Adrenal gland (tissue), 12 donors: Measurements from ENCODE around the gene NELFB. TPM values are rescaled to one million over a fixed set of nuclear protein-coding genes. Genes with fewer than 3 reads are reported as not detected.
A peak's percentile ranks its signal among the peaks of the same experiment; 100 is the strongest.

Source experiments
- DNase-seq, 7 donors: peaks; one replicate each; pipeline ENCODE4 v3.0.0-alpha.2; 2019 to 2020
- H3K27ac ChIP-seq, 5 donors: fragments of 200-600 bp; sonication (generic) in 4 of 5; 1 replicate in 3 of 5; 2 replicates in 2 of 5; pipeline versions ENCODE4 v1.5.1 to v1.8.0; 2016 to 2020; ENCODE audit warnings: mild to moderate bottlenecking in 1 of 5
- H3K27me3 ChIP-seq: fragments of 200-600 bp; 2 replicates; pipeline ENCODE4 v1.8.0; 2021
- H3K36me3 ChIP-seq, 2 donors: fragments of 200-600 bp; replicated peaks in 1 of 2; 1 replicate in 1 of 2; 2 replicates in 1 of 2; pipeline versions ENCODE4 v1.5.1 to v1.8.0; 2018 to 2022
- H3K4me1 ChIP-seq, 2 donors: fragments of 200-600 bp; replicated peaks in 1 of 2; 1 replicate in 1 of 2; 2 replicates in 1 of 2; pipeline versions ENCODE4 v1.5.1 to v1.8.0; 2018 to 2021
- H3K4me3 ChIP-seq, 4 donors: fragments of 200-600 bp; sonication (generic) in 3 of 4; one replicate each; pipeline ENCODE4 v1.5.1; 2016 to 2018
- H3K9me3 ChIP-seq, 3 donors: fragments of 200-600 bp; sonication (generic) in 1 of 3; replicated peaks in 1 of 3; 1 replicate in 2 of 3; 2 replicates in 1 of 3; pipeline versions ENCODE4 v1.5.1 to v1.8.0; 2016 to 2021
- POLR2A ChIP-seq, 2 donors: fragments of 450-650 bp; IDR thresholded peaks; one replicate each; pipeline ENCODE4 v1.6.1; 2017; ENCODE audit warnings: antibody characterized with exemption in 2 of 2, mild to moderate bottlenecking in 2 of 2, moderate library complexity in 1 of 2
- WGBS, 4 donors: extraction: QIAGEN DNeasy Blood & Tissue Kit in 2 of 4; methylation state at CpG; one replicate each; pipeline versions ENCODE4 v1.1.5 to v1.1.7; 2013 to 2017; 5-methylcytosine and 5-hydroxymethylcytosine counted together
- intact Hi-C, 2 donors: fragments of 100-400 bp; cut with DNase I; formaldehyde crosslinking; loops; one replicate each; pipeline versions ENCODE4 v1.14.1 to v1.15.0; 2022 to 2023
- polyA plus RNA-seq, 3 donors: library from polyadenylated mRNA; stranded (reverse); fragments of 200-250 nt in 2 of 3; fragments of 350-450 nt in 1 of 3; fragmentation: Illumina TruSeq in 1 of 3; extraction: RNeasy Lipid Tissue Mini Kit (QIAGEN cat#74804) in 1 of 3; gene quantifications; one replicate each; pipeline ENCODE4 v1.2.3, GENCODE V29; 2013 to 2014
- total RNA-seq, 9 donors: library from RNA; depleted of rRNA in 4 of 9; stranded (reverse); fragments of >200 nt in 4 of 9; fragments of 120-200 nt in 1 of 9; fragmentation: NEBNext Ultra II Directional in 1 of 9; extraction: Animal tissue kit (Norgen Biotek cat#: 25700) in 1 of 9; gene quantifications; one replicate each; pipeline versions ENCODE4 v1.1.0 to v1.2.4, GENCODE V29; 2013 to 2023
- TF ChIP-seq, protein P1 (sequence below), 6 experiments: fragments of 450-650 bp in 4 of 6; fragments of 200-600 bp in 2 of 6; sonication (generic) in 1 of 6; IDR thresholded peaks; 1 replicate in 5 of 6; 2 replicates in 1 of 6; pipeline versions ENCODE4 v1.5.1 to v1.8.0; 2016 to 2021; ENCODE audit warnings: antibody characterized with exemption in 6 of 6, mild to moderate bottlenecking in 2 of 6, moderate library complexity in 1 of 6
- donor health status: healthy with polysubstance abuse.
- donor health status: Bipolar disorder and iron deficiency.
- donor health status: DM: yes; HTN: yes; CAD: no.
- donor health status: DM: no; HTN: no; CAD: no.
- donor health status: DM: no; HTN: no; CAD: no.
- donor health status: DM: yes; HTN: yes; CAD: no.

The NELFB gene
- total and polyA plus RNA-seq, 12 donors: 10.9 to 56.3 (median 36.9) TPM

DNA sequence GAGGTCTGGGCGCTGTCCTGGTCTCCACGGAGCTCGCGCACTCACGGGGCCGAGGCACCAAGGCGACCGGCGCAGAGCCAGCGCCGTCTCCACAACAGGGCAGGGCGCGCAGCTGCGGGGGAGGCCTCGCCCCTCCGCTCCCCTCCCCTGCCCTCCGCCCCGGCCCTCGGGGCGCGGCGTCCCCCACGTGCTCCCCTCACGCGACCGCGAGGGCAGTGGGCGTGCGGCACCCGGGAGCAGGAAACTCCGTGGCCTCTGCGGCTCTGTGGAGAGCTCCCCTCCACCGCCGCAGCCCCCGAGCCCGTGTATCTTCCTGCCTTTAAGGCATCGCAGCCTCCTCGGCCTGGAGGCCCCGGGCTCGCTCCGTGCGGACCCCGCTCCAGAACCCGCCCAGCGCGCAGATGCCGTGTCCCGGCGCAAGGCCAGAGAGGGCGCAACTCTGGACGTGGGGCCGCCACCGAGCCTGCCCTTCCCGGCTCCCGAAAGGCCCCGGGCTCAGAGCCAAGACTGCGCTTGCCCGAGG is 14.7 kb upstream of the NELFB start:
- no peaks in the 10 kb centered on the region for H3K9me3 ChIP-seq
- peak overlapping the region; percentile 76 to 97 (median 93) for H3K27ac ChIP-seq
- whole genome bisulfite sequencing, 4 donors: 0 to 1% (median 0%) methylated on average over 2 to 58 of the region's 58 CpGs
- peaks cover 7 to 43% of the 10 kb centered on the region in 2 donors for H3K4me1 ChIP-seq
- no peaks in the 10 kb centered on the region for H3K27me3 ChIP-seq
- H3K36me3 ChIP-seq: peaks cover 0 to 18% of the 10 kb centered on the region in 2 donors
- TF ChIP-seq POLR2A (IDR thresholded peaks at IDR 0.05): peak in 1 of 2 donors; percentile 23
- TF ChIP-seq, protein P1, sequence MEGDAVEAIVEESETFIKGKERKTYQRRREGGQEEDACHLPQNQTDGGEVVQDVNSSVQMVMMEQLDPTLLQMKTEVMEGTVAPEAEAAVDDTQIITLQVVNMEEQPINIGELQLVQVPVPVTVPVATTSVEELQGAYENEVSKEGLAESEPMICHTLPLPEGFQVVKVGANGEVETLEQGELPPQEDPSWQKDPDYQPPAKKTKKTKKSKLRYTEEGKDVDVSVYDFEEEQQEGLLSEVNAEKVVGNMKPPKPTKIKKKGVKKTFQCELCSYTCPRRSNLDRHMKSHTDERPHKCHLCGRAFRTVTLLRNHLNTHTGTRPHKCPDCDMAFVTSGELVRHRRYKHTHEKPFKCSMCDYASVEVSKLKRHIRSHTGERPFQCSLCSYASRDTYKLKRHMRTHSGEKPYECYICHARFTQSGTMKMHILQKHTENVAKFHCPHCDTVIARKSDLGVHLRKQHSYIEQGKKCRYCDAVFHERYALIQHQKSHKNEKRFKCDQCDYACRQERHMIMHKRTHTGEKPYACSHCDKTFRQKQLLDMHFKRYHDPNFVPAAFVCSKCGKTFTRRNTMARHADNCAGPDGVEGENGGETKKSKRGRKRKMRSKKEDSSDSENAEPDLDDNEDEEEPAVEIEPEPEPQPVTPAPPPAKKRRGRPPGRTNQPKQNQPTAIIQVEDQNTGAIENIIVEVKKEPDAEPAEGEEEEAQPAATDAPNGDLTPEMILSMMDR (IDR thresholded peaks at IDR 0.05): peak in 1 of 6 experiments; percentile 6
- intact Hi-C loops: no loop called here
- H3K4me3 ChIP-seq: peak overlapping the region; percentile 25 to 81 (median 49)
- DNase-seq: peak; percentile 72 to 81 (median 76)

DNA sequence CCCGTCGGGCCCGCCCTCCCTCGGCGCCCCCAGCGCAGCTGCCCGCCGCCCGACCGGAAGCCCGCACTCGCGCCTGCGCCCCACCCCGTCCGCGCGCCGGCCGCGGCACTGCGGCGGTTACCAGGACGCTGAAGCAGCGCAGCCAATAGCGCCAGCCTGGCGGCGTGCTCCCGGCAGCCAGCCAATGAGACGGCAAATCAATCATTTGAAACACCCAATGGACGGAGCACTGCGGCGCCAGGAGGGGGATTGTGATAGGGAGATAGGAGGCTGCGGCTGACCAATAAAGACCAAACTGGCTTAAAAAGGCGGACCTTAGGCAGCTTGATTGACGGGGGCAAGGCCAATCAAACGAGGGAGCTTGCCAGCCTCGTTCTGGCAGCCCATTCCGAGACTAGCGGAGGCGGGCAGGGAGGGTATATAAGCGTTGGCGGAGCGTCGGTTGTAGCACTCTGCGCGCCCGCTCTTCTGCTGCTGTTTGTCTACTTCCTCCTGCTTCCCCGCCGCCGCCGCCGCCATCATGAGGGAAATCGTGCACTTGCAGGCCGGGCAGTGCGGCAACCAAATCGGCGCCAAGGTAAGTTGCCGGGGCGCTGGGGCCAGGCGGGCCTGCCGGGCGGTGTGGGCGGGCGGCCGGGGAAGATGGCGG is 14.2 kb upstream of the NELFB start, which contains the start of gene TUBB4B:
Gene TUBB4B (plus strand): TSS at position 447 of the 649 bp plus-strand sequence. CDS start 74 bp downstream, at position 521.
- Histone ChIP-seq H3K4me1 (peaks cover 7 to 42% of the 10 kb centered on the region in 2 donors), H3K27ac (peak within 1 kb of the TSS; percentile 81 to 100 (median 93)), H3K36me3 (peaks cover 0 to 18% of the 10 kb centered on the region in 2 donors), H3K9me3 (no peaks in the 10 kb centered on the region), H3K4me3 (peak within 1 kb of the TSS; percentile 47 to 97 (median 72)), H3K27me3 (no peaks in the 10 kb centered on the region)
- peak; percentile 99 to 100 (median 100) for DNase-seq
- intact Hi-C loops: no loop called here
- 0 to 1% (median 0%) methylated on average over 13 to 67 of the region's 67 CpGs for WGBS, 4 donors
- TF ChIP-seq POLR2A (IDR thresholded peaks at IDR 0.05): peak; percentile 100
- TF ChIP-seq, protein P1 (IDR thresholded peaks at IDR 0.05): peak in 1 of 6 experiments; percentile 31

DNA sequence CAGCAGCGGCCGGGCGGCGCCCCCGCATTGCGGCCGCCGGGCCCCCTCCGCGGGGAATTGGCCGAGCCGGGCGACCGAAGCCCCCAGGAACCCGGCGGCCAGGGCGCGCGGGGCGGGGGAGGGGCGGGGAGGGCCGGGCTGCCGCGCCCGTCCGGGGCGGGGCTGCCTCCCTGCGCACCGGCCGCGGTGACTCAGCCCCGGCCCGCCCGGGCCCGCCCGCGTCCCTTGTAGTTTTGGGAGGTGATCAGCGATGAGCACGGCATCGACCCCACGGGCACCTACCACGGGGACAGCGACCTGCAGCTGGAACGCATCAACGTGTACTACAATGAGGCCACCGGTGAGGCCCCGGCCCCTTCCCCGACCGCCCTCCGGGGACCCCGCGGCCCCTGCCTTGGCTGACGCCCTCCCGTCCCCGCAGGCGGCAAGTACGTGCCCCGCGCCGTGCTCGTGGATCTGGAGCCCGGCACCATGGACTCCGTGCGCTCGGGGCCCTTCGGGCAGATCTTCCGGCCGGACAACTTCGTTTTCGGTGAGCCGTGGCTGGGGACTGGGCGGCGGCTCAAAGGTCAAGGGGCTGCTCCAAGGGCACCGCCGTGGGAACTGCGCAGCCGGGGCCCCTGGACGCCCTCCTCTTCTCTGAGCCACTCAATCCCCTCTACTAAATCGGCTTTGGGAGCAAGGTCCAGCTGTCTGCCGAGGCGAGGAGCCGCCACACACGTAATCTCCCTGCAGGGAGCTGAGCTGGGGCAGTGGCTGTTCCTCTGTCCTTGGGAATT is 13.4 kb upstream of the NELFB start:
- TF ChIP-seq POLR2A (IDR thresholded peaks at IDR 0.05): no peak
- TF ChIP-seq, protein P1 (IDR thresholded peaks at IDR 0.05): no peak
- H3K36me3 ChIP-seq: peaks cover 0 to 18% of the 10 kb centered on the region in 2 donors
- no peaks in the 10 kb centered on the region for H3K9me3 ChIP-seq
- peak overlapping the region; percentile 78 to 100 (median 86) for H3K27ac ChIP-seq
- peak; percentile 67 to 78 (median 73) for DNase-seq
- peak overlapping the region; percentile 22 to 97 (median 72) for H3K4me3 ChIP-seq
- no peaks in the 10 kb centered on the region for H3K27me3 ChIP-seq
- 1 to 16% (median 3%) methylated on average over 5 to 64 of the region's 83 CpGs for WGBS, 4 donors
- intact Hi-C loops: no loop called here
- peaks cover 7 to 37% of the 10 kb centered on the region in 2 donors for H3K4me1 ChIP-seq
